Osteocyte (in vitro differentiated cells): Measurements from ENCODE around the gene OR51A7. TPM values are rescaled to one million over a fixed set of nuclear protein-coding genes. Genes with fewer than 3 reads are reported as not detected.

Experiments
- DNase-seq: peaks from one replicate; pipeline ENCODE4 v3.0.0; 2021; ENCODE audit warnings: mixed read lengths; ENCODE audit not compliant: unreplicated experiment; ENCODE audit errors: extremely low spot score
- H3K27ac Mint-ChIP-seq: one replicate; pipeline ENCODE4 v1.8.0; 2021; ENCODE audit warnings: mild to moderate bottlenecking, mixed read lengths; ENCODE audit not compliant: unreplicated experiment
- H3K27me3 Mint-ChIP-seq: one replicate; pipeline ENCODE4 v1.8.0; 2021; ENCODE audit warnings: mixed read lengths; ENCODE audit not compliant: unreplicated experiment
- H3K36me3 Mint-ChIP-seq: one replicate; pipeline ENCODE4 v1.8.0; 2021; ENCODE audit warnings: mixed read lengths; ENCODE audit not compliant: unreplicated experiment
- H3K4me1 Mint-ChIP-seq: one replicate; pipeline ENCODE4 v1.8.0; 2021; ENCODE audit warnings: mixed read lengths; ENCODE audit not compliant: unreplicated experiment
- H3K4me3 Mint-ChIP-seq: one replicate; pipeline ENCODE4 v1.8.0; 2021; ENCODE audit warnings: mild to moderate bottlenecking, moderate library complexity, mixed read lengths; ENCODE audit not compliant: unreplicated experiment
- H3K9me3 Mint-ChIP-seq: one replicate; pipeline ENCODE4 v1.8.0; 2021; ENCODE audit warnings: mixed read lengths; ENCODE audit not compliant: unreplicated experiment
- total RNA-seq: library from RNA; stranded (reverse); gene quantifications from 2 replicates; pipeline ENCODE4 v1.2.1, GENCODE V29; 2021
- TF ChIP-seq, protein P1 (sequence below): fragments of 200-600 bp; sonication (generic); IDR thresholded peaks from 2 replicates; pipeline ENCODE4 v1.5.0; 2021; ENCODE audit warnings: antibody characterized with exemption, mild to moderate bottlenecking, moderate library complexity

The OR51A7 gene
- total RNA-seq, 1 donor from 2014 or later, result not detected

DNA sequence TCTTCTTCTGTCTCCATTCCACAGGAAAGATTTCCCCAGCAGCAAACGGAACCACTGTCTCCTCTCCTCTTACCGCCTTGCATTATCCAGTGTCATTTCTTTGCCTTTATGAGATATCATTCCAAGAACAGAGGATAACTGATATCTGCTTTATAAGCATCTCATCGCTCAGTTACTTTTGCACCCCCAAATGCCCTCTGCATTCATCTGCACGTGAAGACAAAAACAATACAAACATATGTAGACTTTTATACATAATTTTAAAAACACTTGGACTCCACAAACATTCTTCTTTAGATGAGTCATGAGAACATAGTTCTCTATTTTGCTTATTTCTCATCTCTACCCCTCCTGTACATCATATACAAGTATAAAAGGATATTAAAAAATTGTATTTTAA, 22.4 kb upstream of the OR51A7 start:
- peaks cover 11% of the 10 kb centered on the region for H3K4me1 Mint-ChIP-seq
- TF ChIP-seq, protein P1, sequence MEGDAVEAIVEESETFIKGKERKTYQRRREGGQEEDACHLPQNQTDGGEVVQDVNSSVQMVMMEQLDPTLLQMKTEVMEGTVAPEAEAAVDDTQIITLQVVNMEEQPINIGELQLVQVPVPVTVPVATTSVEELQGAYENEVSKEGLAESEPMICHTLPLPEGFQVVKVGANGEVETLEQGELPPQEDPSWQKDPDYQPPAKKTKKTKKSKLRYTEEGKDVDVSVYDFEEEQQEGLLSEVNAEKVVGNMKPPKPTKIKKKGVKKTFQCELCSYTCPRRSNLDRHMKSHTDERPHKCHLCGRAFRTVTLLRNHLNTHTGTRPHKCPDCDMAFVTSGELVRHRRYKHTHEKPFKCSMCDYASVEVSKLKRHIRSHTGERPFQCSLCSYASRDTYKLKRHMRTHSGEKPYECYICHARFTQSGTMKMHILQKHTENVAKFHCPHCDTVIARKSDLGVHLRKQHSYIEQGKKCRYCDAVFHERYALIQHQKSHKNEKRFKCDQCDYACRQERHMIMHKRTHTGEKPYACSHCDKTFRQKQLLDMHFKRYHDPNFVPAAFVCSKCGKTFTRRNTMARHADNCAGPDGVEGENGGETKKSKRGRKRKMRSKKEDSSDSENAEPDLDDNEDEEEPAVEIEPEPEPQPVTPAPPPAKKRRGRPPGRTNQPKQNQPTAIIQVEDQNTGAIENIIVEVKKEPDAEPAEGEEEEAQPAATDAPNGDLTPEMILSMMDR, result no peak
- DNase-seq, result no peak
- no peak overlapping the region for H3K4me3 Mint-ChIP-seq
- no peaks in the 10 kb centered on the region for H3K9me3 Mint-ChIP-seq
- no peak overlapping the region for H3K27ac Mint-ChIP-seq
- no peaks in the 10 kb centered on the region for H3K27me3 Mint-ChIP-seq
- H3K36me3 Mint-ChIP-seq, result no peaks in the 10 kb centered on the region

DNA sequence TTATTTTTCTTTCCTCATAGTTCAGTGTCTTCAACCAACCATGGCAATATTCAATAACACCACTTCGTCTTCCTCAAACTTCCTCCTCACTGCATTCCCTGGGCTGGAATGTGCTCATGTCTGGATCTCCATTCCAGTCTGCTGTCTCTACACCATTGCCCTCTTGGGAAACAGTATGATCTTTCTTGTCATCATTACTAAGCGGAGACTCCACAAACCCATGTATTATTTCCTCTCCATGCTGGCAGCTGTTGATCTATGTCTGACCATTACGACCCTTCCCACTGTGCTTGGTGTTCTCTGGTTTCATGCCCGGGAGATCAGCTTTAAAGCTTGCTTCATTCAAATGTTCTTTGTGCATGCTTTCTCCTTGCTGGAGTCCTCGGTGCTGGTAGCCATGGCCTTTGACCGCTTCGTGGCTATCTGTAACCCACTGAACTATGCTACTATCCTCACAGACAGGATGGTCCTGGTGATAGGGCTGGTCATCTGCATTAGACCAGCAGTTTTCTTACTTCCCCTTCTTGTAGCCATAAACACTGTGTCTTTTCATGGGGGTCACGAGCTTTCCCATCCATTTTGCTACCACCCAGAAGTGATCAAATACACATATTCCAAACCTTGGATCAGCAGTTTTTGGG, 21.6 kb upstream of the OR51A7 start, which contains the start of gene OR51T1:
OR51T1 (plus strand) TSS at position 41 of the 641 bp plus-strand sequence; CDS start at position 41, 0 bp downstream.
- Mint-ChIP-seq H3K36me3 (no peaks in the 10 kb centered on the region), H3K9me3 (no peaks in the 10 kb centered on the region), H3K27me3 (no peaks in the 10 kb centered on the region), H3K4me1 (peaks cover 11% of the 10 kb centered on the region), H3K4me3 (no peak within 1 kb of the TSS), H3K27ac (peak within 1 kb of the TSS; percentile 12)
- TF ChIP-seq, protein P1, result no peak
- DNase-seq, result no peak

DNA sequence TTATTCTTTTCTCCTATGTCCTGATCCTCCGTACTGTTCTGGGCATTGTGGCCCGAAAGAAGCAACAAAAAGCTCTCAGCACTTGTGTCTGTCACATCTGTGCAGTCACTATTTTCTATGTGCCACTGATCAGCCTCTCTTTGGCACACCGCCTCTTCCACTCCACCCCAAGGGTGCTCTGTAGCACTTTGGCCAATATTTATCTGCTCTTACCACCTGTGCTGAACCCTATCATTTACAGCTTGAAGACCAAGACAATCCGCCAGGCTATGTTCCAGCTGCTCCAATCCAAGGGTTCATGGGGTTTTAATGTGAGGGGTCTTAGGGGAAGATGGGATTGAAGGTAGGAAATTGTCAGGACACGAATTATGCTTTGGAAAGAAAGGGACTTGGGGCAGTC, 21.0 kb upstream of the OR51A7 start:
- no peaks in the 10 kb centered on the region for H3K27me3 Mint-ChIP-seq
- H3K9me3 Mint-ChIP-seq, result no peaks in the 10 kb centered on the region
- no peak for DNase-seq
- H3K4me1 Mint-ChIP-seq, result peaks cover 11% of the 10 kb centered on the region
- no peak overlapping the region for H3K4me3 Mint-ChIP-seq
- no peaks in the 10 kb centered on the region for H3K36me3 Mint-ChIP-seq
- TF ChIP-seq, protein P1, result no peak
- H3K27ac Mint-ChIP-seq, result no peak overlapping the region

DNA sequence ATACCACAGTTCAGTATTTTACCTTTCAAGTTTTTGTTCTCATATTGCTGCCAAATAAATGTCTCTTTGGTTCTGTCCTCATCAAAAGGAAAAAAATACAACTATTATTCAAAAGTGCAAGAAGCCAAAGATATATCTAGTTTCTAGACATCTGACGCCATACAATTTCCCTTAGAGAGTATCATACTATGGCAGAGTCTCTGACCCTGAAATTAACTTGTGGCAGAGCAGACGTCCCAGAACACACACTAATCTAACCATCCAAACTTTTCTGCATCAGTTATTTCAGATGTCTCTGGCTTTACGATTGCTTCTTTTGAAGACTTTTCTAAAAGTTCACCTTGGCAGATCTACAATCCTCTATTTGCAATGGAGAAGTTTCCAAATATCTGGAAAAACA, 19.2 kb upstream of the OR51A7 start:
- Mint-ChIP-seq H3K36me3 (no peaks in the 10 kb centered on the region), H3K4me1 (peaks cover 11% of the 10 kb centered on the region), H3K27ac (no peak overlapping the region), H3K27me3 (no peaks in the 10 kb centered on the region), H3K4me3 (no peak overlapping the region), H3K9me3 (no peaks in the 10 kb centered on the region)
- no peak for DNase-seq
- TF ChIP-seq, protein P1, result no peak

- TF ChIP-seq, protein P1, result no peak
- Mint-ChIP-seq H3K9me3 (no peaks in the 10 kb centered on the region), H3K27ac (no peak overlapping the region), H3K4me1 (peaks cover 10% of the 10 kb centered on the region), H3K36me3 (no peaks in the 10 kb centered on the region), H3K27me3 (no peaks in the 10 kb centered on the region), H3K4me3 (no peak overlapping the region)
- DNase-seq, result no peak
Measured at GRCh38 chr11:4886186-4886585, 17.4 kb upstream of the OR51A7 start.
